Lower leg skin (tissue), 3 donors: ENCODE data around the gene RTN4RL1.

Source experiments
- CTCF ChIP-seq, 3 donors: fragments of 450-650 bp; IDR thresholded peaks; one replicate each; pipeline ENCODE4 v1.5.1; 2016; ENCODE audit warnings: antibody characterized with exemption in 3 of 3, mild to moderate bottlenecking in 3 of 3, moderate library complexity in 2 of 3
- POLR2A ChIP-seq, 2 donors: fragments of 450-650 bp; IDR thresholded peaks; one replicate each; pipeline ENCODE4 v1.6.1; 2016 to 2017; ENCODE audit warnings: antibody characterized with exemption in 2 of 2, mild to moderate bottlenecking in 1 of 2, moderate library complexity in 1 of 2

GRCh38 chr17:1960545-1960912 lies 64.6 kb downstream of the RTN4RL1 start:
- TF ChIP-seq CTCF (IDR thresholded peaks at IDR 0.05) (no peak), POLR2A (IDR thresholded peaks at IDR 0.05) (no peak)
